Loucy (cell line): ENCODE results near the gene MT2A.

Source experiments
- CTCF ChIP-seq: fragments of 200-600 bp; sonication (generic); conservative IDR thresholded peaks from 2 replicates; pipeline ENCODE4 v1.5.1; 2014; ENCODE audit warnings: mild to moderate bottlenecking, antibody characterized with exemption, low read length
- EZH2phosphoT487 ChIP-seq: fragments of 200-600 bp; IDR thresholded peaks from 2 replicates; pipeline ENCODE4 v1.6.1; 2018; ENCODE audit warnings: antibody characterized with exemption, mild to moderate bottlenecking, moderate library complexity, borderline replicate concordance

- no peak for TF ChIP-seq CTCF
- no peak for TF ChIP-seq EZH2phosphoT487
Measured at GRCh38 chr16:56577300-56577625, 31.1 kb upstream of the MT2A start.
